Measurements from ENCODE around the gene ANKRD23.

ANKRD23 gene

DNA sequence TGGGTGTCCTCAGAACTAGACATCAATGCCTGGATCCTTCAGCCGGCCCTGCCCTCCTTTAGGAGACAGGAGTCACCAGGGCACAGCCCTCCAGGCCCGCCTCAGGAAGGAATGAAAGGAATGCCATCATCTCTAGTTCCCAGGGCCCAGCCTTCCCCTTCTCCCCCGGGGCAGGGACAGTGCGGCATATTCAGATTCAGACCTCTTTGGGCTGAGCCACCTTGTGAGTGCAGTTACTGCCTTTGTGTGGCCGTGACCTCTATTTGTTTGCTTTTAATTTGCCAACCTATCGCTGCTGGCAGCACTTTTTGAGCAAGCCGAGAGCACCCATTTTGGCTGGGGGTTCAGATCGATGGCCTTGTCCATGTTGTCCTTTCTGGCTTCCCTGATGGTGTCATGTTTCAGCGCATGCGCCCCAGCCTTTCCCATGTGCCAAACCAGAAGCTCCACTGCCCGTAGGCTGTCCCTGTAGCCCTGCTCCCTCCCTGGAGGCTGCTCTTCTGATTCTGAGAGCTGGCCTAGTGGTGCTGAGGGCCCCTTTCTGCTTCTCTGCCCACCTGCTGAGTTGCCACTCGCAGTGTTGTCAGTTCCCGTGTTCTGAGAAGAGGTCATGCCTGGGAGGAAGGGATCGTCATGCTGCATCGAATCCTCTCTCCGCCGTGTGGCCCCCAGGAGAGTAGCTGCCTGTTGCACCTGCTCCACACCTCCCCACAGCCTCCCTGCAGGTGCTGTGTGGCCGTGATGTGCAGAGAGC, 10.9 kb downstream of the ANKRD23 start:
- Histone ChIP-seq H2AFZ (ENCODE audit: low read length, unreplicated experiment) (no peak overlapping the region), H3K4me3 (ENCODE audit: low read depth, low read length) (no peak overlapping the region), H3K4me1 (ENCODE audit: control insufficient read depth, insufficient read depth, low read length, unreplicated experiment) (no peaks in the 10 kb centered on the region), H3K79me2 (ENCODE audit: control insufficient read depth, insufficient read depth, low read length, unreplicated experiment) (no peaks in the 10 kb centered on the region), H3K27me3 (ENCODE audit: insufficient read depth, low read length) (no peaks in the 10 kb centered on the region), H3K27ac (ENCODE audit: low read depth, low read length) (no peak overlapping the region), H3K36me3 (ENCODE audit: insufficient read depth, low read length) (no peaks in the 10 kb centered on the region)

DNA sequence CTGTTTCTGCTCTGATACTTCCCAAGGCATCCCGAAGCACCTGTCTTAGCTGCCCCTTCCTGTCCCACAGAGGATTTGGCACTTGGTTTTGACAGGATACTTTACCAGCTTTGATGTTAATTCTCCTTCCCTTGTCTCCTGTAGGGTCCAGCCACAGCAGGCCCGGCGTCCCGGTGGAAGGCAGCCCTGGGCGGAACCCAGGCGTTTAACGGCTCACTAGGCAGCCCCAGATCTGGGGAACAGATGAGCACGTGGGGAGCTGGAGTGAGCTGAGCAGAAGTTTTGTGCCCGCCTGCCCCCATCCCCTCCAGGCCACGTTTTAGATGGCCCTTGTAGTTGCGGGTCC, 11.4 kb downstream of the ANKRD23 start:
- Histone ChIP-seq H3K4me1 (ENCODE audit: control insufficient read depth, insufficient read depth, low read length, unreplicated experiment) (no peaks in the 10 kb centered on the region), H3K79me2 (ENCODE audit: control insufficient read depth, insufficient read depth, low read length, unreplicated experiment) (no peaks in the 10 kb centered on the region), H3K27me3 (ENCODE audit: insufficient read depth, low read length) (no peaks in the 10 kb centered on the region), H3K27ac (ENCODE audit: low read depth, low read length) (no peak overlapping the region), H3K36me3 (ENCODE audit: insufficient read depth, low read length) (no peaks in the 10 kb centered on the region), H3K4me3 (ENCODE audit: low read depth, low read length) (no peak overlapping the region), H2AFZ (ENCODE audit: low read length, unreplicated experiment) (no peak overlapping the region)

DNA sequence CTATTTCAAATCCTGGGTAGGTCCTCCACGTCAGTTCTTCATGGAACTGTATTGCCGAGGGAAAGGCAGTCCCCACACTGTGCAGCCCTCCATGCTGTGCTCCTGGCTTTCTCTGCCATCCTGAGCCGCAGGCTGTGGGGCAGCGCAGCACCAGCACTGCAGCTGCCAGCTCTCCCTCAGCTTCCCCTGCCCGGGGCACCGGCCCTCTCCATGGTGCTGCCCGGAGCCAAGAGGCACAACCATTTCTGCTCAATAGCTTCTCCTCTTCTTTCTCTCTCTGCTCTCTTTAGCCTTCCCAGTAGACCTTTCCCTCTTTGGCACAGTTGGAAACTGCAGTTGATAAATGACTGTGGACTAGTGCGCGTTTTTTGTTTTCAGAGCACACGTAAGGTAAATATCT, 12.1 kb downstream of the ANKRD23 start:
- H2AFZ ChIP-seq (ENCODE audit: low read length, unreplicated experiment): no peak overlapping the region
- H3K36me3 ChIP-seq (ENCODE audit: insufficient read depth, low read length): no peaks in the 10 kb centered on the region
- no peaks in the 10 kb centered on the region for H3K4me1 ChIP-seq (ENCODE audit: control insufficient read depth, insufficient read depth, low read length, unreplicated experiment)
- H3K4me3 ChIP-seq (ENCODE audit: low read depth, low read length): no peak overlapping the region
- no peak overlapping the region for H3K27ac ChIP-seq (ENCODE audit: low read depth, low read length)
- no peaks in the 10 kb centered on the region for H3K79me2 ChIP-seq (ENCODE audit: control insufficient read depth, insufficient read depth, low read length, unreplicated experiment)
- no peaks in the 10 kb centered on the region for H3K27me3 ChIP-seq (ENCODE audit: insufficient read depth, low read length)

DNA sequence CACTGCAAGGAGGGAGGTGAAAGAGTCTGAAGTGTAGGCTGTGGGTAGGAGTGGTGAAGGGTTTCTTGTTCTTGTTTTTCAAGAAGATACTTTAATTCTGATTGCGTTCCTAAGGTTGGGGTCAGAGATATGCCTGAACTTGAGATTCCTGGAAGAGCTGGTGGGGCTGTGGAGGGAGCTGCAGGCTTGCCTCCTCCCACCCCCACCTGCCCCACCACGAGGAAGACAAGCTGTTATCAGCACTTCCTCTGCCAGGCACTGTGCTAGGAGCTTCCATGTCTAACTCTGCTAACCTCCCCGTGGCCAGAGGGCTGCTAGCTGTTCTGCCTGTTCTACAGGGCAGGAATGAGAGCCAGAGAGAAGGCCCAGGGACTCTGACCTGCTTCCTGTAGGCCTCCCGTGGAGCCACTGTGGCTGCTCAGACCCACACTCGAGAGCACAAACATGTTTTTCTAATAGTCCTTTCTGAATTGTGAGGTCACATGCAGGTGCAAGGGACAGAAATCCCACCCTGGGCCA, 13.7 kb downstream of the ANKRD23 start:
- Histone ChIP-seq H3K27ac (ENCODE audit: low read depth, low read length) (no peak overlapping the region), H3K79me2 (ENCODE audit: control insufficient read depth, insufficient read depth, low read length, unreplicated experiment) (no peaks in the 10 kb centered on the region), H3K4me3 (ENCODE audit: low read depth, low read length) (no peak overlapping the region), H3K4me1 (ENCODE audit: control insufficient read depth, insufficient read depth, low read length, unreplicated experiment) (no peaks in the 10 kb centered on the region), H3K36me3 (ENCODE audit: insufficient read depth, low read length) (no peaks in the 10 kb centered on the region), H2AFZ (ENCODE audit: low read length, unreplicated experiment) (no peak overlapping the region), H3K27me3 (ENCODE audit: insufficient read depth, low read length) (no peaks in the 10 kb centered on the region)

DNA sequence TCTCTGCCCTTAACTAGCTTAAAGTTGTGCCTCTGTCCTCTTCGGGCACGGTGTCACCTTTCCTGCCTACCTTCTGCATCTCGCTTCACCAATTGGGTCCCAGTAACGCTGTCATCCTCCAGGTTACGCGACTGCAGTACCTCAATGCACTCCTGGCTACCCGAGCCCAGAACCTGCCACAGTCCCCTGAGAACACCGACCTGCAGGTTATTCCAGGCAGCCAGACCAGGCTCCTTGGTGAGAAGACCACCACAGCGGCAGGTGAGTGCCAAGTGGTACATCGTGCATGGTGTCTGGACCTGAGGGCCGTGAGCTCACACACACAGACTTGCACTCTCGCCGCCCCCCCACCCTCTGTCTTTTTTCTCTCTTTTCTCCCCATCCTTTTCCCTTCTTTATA, 14.9 kb downstream of the ANKRD23 start:
- Histone ChIP-seq H3K4me1 (ENCODE audit: control insufficient read depth, insufficient read depth, low read length, unreplicated experiment) (no peaks in the 10 kb centered on the region), H3K27ac (ENCODE audit: low read depth, low read length) (no peak overlapping the region), H3K79me2 (ENCODE audit: control insufficient read depth, insufficient read depth, low read length, unreplicated experiment) (no peaks in the 10 kb centered on the region), H3K27me3 (ENCODE audit: insufficient read depth, low read length) (no peaks in the 10 kb centered on the region), H3K4me3 (ENCODE audit: low read depth, low read length) (no peak overlapping the region), H2AFZ (ENCODE audit: low read length, unreplicated experiment) (no peak overlapping the region), H3K36me3 (ENCODE audit: insufficient read depth, low read length) (no peaks in the 10 kb centered on the region)

DNA sequence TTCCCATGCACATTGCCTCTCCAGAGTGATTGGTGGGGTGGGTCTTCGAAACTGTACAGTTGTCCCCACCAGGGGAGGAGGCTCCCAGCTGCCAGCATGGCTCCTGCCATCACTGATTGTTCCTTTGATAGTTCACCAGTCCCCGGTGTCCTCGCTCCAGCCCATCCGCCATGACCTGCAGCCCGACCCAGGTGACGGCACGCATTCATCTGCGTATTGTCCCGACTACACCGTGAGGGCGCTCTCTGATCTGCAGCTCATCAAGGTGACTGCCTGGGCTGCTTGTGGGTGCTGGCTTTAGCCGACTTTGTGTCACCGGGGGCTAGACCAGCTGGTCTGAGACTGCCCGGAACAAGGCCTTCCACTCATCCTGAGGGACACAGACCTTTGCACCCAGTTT, 15.4 kb downstream of the ANKRD23 start:
- H3K27ac ChIP-seq (ENCODE audit: low read depth, low read length): no peak overlapping the region
- no peaks in the 10 kb centered on the region for H3K79me2 ChIP-seq (ENCODE audit: control insufficient read depth, insufficient read depth, low read length, unreplicated experiment)
- no peak overlapping the region for H3K4me3 ChIP-seq (ENCODE audit: low read depth, low read length)
- no peaks in the 10 kb centered on the region for H3K4me1 ChIP-seq (ENCODE audit: control insufficient read depth, insufficient read depth, low read length, unreplicated experiment)
- no peak overlapping the region for H2AFZ ChIP-seq (ENCODE audit: low read length, unreplicated experiment)
- H3K36me3 ChIP-seq (ENCODE audit: insufficient read depth, low read length): no peaks in the 10 kb centered on the region
- no peaks in the 10 kb centered on the region for H3K27me3 ChIP-seq (ENCODE audit: insufficient read depth, low read length)

DNA sequence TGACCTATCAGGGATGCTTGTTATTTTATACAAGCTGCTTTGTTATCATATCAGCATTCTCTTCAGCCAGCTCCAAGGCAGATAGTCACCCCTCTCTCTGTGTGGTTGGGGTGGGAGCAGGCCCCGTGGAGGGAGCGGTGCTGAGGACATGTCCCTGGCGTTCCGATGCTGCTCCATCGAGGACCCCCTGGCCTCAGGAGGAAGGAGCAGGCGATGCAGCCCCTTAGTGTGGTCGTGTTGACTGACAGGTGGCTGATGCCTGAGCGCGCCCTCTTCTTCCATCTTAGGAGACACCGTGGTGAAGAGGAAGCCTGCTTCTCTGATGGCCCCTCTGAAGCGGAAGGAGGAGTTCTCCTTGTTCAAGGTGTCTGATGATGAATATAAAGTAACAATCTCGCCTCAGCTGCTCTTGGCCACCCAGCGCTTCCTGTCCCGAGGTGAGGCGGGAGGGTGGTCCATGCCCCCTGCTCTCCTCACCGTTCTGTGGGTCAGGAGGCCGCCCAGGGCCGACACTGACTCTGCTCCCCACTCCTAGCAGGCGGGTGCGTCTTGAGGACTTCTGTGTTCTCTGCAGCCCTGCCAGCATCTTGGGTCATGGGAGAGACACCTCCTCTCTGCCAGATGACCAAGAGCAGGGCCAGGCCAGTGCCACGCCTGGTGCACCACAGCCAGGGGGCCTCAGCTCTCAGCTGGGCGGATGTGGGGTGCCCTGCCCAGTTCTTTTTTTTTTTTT, 17.1 kb downstream of the ANKRD23 start:
- Histone ChIP-seq H3K4me1 (ENCODE audit: control insufficient read depth, insufficient read depth, low read length, unreplicated experiment) (no peaks in the 10 kb centered on the region), H2AFZ (ENCODE audit: low read length, unreplicated experiment) (no peak overlapping the region), H3K27ac (ENCODE audit: low read depth, low read length) (no peak overlapping the region), H3K36me3 (ENCODE audit: insufficient read depth, low read length) (no peaks in the 10 kb centered on the region), H3K27me3 (ENCODE audit: insufficient read depth, low read length) (no peaks in the 10 kb centered on the region), H3K4me3 (ENCODE audit: low read depth, low read length) (no peak overlapping the region), H3K79me2 (ENCODE audit: control insufficient read depth, insufficient read depth, low read length, unreplicated experiment) (no peaks in the 10 kb centered on the region)

DNA sequence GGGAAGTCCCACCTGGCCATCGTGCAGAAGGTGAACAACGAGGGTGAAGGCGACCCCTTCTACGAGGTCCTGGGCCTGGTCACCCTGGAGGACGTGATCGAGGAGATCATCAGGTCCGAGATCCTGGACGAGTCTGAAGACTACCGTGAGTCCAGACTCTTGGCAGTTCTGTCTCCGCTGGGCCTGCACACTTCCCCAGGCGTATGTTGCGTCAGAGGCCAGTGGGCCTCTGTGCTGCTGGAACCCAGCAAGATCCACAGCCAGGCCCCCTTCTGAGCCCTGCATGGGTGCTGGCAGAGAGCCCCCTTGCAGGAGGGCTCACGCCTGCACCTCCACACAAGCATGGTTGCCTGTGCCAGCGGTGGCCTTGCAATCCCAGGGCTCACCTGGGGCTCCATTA, 18.8 kb downstream of the ANKRD23 start:
- H3K36me3 ChIP-seq (ENCODE audit: insufficient read depth, low read length): no peaks in the 10 kb centered on the region
- no peak overlapping the region for H3K4me3 ChIP-seq (ENCODE audit: low read depth, low read length)
- no peak overlapping the region for H2AFZ ChIP-seq (ENCODE audit: low read length, unreplicated experiment)
- H3K4me1 ChIP-seq (ENCODE audit: control insufficient read depth, insufficient read depth, low read length, unreplicated experiment): no peaks in the 10 kb centered on the region
- H3K79me2 ChIP-seq (ENCODE audit: control insufficient read depth, insufficient read depth, low read length, unreplicated experiment): no peaks in the 10 kb centered on the region
- H3K27ac ChIP-seq (ENCODE audit: low read depth, low read length): no peak overlapping the region
- H3K27me3 ChIP-seq (ENCODE audit: insufficient read depth, low read length): no peaks in the 10 kb centered on the region

DNA sequence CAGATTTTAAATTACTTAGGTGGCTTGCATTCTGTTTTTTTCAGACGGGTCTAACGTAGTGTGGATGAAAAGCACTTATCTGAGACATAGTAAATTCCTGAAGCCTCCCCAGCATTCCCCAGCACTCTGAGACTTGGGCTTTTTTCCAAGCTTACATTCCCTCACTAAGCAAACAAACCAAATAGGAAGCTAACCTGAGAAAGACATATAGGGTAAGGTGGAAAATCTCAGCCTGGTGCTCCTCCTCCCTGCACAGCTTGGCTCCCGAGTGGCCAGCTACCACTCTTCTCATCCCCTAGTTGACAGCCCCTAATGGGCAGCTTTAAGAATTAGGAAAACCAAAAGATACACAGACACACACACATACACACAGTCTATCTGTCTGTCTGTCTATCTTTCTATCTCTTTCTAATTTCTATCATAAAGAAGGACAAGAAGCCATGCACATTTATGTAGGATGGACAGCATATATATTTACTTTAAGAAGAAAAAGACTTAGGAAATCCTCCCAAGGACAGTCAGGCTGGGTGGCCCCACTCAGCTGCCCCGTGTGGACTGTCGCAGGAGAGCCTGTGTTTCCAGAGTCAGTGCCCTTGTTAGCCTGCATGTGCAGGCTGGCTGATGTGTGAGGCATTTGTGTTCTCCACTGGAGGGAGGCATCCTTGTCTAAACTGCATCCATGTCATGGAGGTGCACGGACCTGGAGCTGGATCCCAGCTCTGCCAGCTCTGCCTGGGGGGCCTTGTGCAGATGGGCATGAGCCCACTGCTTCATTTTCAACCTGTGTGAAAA, 19.5 kb downstream of the ANKRD23 start:
- Histone ChIP-seq H2AFZ (ENCODE audit: low read length, unreplicated experiment) (no peak overlapping the region), H3K4me3 (ENCODE audit: low read depth, low read length) (no peak overlapping the region), H3K79me2 (ENCODE audit: control insufficient read depth, insufficient read depth, low read length, unreplicated experiment) (no peaks in the 10 kb centered on the region), H3K4me1 (ENCODE audit: control insufficient read depth, insufficient read depth, low read length, unreplicated experiment) (no peaks in the 10 kb centered on the region), H3K36me3 (ENCODE audit: insufficient read depth, low read length) (no peaks in the 10 kb centered on the region), H3K27ac (ENCODE audit: low read depth, low read length) (no peak overlapping the region), H3K27me3 (ENCODE audit: insufficient read depth, low read length) (no peaks in the 10 kb centered on the region)

DNA sequence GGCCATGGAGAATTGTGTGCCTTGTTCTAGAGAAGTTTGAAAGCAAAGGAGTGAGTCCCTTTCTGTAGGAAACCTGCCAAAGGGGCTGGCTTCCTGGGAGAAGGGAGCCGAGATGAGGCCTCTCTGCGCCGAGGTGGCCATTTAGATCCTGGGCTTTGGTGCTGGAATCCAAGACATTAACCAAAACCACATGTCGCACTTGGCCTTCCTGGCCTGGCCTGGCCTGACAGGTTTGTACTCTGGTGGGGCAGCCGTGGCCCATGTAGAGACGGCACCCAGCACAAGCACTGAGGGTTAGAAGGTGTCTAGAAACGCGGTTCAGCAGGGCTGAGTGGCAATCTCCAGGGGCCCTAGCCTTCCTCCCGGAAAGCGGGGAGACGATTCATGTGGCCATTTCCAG, 20.6 kb downstream of the ANKRD23 start:
- Histone ChIP-seq H3K79me2 (ENCODE audit: control insufficient read depth, insufficient read depth, low read length, unreplicated experiment) (no peaks in the 10 kb centered on the region), H3K4me3 (ENCODE audit: low read depth, low read length) (no peak overlapping the region), H3K27me3 (ENCODE audit: insufficient read depth, low read length) (no peaks in the 10 kb centered on the region), H3K4me1 (ENCODE audit: control insufficient read depth, insufficient read depth, low read length, unreplicated experiment) (no peaks in the 10 kb centered on the region), H3K27ac (ENCODE audit: low read depth, low read length) (no peak overlapping the region), H3K36me3 (ENCODE audit: insufficient read depth, low read length) (no peaks in the 10 kb centered on the region), H2AFZ (ENCODE audit: low read length, unreplicated experiment) (no peak overlapping the region)

All from ACC112 (cell line).